Measurements from ENCODE around the gene CDK5RAP3.

Gene CDK5RAP3

GRCh38 chr17:48025040-48025903 is 54.4 kb downstream of the CDK5RAP3 start:
- H3K27ac Mint-ChIP-seq, result peak overlapping the region; percentile 94
- H3K27me3 Mint-ChIP-seq, result peaks cover 9% of the 10 kb centered on the region
- no peaks in the 10 kb centered on the region for H3K36me3 Mint-ChIP-seq
- ATAC-seq (ENCODE audit: low read depth), result peak; percentile 86
- H3K9me3 Mint-ChIP-seq, result no peaks in the 10 kb centered on the region
- peak; percentile 96 to 97 for DNase-seq (ENCODE audit: low spot score in 2 of 2)
- peak overlapping the region; percentile 84 for H3K4me3 Mint-ChIP-seq
- H3K4me1 Mint-ChIP-seq, result peaks cover 30% of the 10 kb centered on the region

GRCh38 chr17:48025904-48026501 is 55.1 kb downstream of the CDK5RAP3 start:
- ATAC-seq (ENCODE audit: low read depth) (no peak), DNase-seq (ENCODE audit: low spot score in 2 of 2) (peak in 1 of 2 donors; percentile 25)
- Mint-ChIP-seq H3K27me3 (peaks cover 9% of the 10 kb centered on the region), H3K9me3 (no peaks in the 10 kb centered on the region), H3K4me3 (peak overlapping the region; percentile 84), H3K27ac (no peak overlapping the region), H3K36me3 (no peaks in the 10 kb centered on the region), H3K4me1 (peaks cover 30% of the 10 kb centered on the region)

- H3K27me3 Mint-ChIP-seq, result peaks cover 10% of the 10 kb centered on the region
- ATAC-seq (ENCODE audit: low read depth) (peak; percentile 25), DNase-seq (ENCODE audit: low spot score in 2 of 2) (peak; percentile 74 to 78)
- no peak overlapping the region for H3K27ac Mint-ChIP-seq
- H3K9me3 Mint-ChIP-seq, result no peaks in the 10 kb centered on the region
- H3K36me3 Mint-ChIP-seq, result no peaks in the 10 kb centered on the region
- H3K4me1 Mint-ChIP-seq, result peaks cover 30% of the 10 kb centered on the region
- peak overlapping the region; percentile 22 for H3K4me3 Mint-ChIP-seq
Measured at GRCh38 chr17:48026502-48027321, 55.8 kb downstream of the CDK5RAP3 start.

GRCh38 chr17:48027322-48027981 is 56.5 kb downstream of the CDK5RAP3 start:
- Mint-ChIP-seq H3K4me1 (peaks cover 27% of the 10 kb centered on the region), H3K27ac (no peak overlapping the region), H3K9me3 (no peaks in the 10 kb centered on the region), H3K27me3 (peaks cover 12% of the 10 kb centered on the region), H3K36me3 (no peaks in the 10 kb centered on the region), H3K4me3 (no peak overlapping the region)
- ATAC-seq (ENCODE audit: low read depth), result no peak
- DNase-seq (ENCODE audit: low spot score in 2 of 2), result no peak

GRCh38 chr17:48028736-48029135 is 57.8 kb downstream of the CDK5RAP3 start:
- Mint-ChIP-seq H3K27me3 (peaks cover 9% of the 10 kb centered on the region), H3K4me3 (no peak overlapping the region), H3K27ac (no peak overlapping the region), H3K4me1 (peaks cover 24% of the 10 kb centered on the region), H3K9me3 (no peaks in the 10 kb centered on the region), H3K36me3 (no peaks in the 10 kb centered on the region)
- ATAC-seq (ENCODE audit: low read depth) (no peak), DNase-seq (ENCODE audit: low spot score in 2 of 2) (no peak)

GRCh38 chr17:48030531-48030930 is 59.6 kb downstream of the CDK5RAP3 start:
- no peak for ATAC-seq (ENCODE audit: low read depth)
- H3K27ac Mint-ChIP-seq, result no peak overlapping the region
- no peaks in the 10 kb centered on the region for H3K36me3 Mint-ChIP-seq
- peaks cover 9% of the 10 kb centered on the region for H3K27me3 Mint-ChIP-seq
- peaks cover 12% of the 10 kb centered on the region for H3K4me1 Mint-ChIP-seq
- DNase-seq (ENCODE audit: low spot score in 2 of 2), result no peak
- H3K9me3 Mint-ChIP-seq, result no peaks in the 10 kb centered on the region
- no peak overlapping the region for H3K4me3 Mint-ChIP-seq
